ENCODE results near the gene TMEM39A. TPM values are rescaled to one million over a fixed set of nuclear protein-coding genes. Genes with fewer than 3 reads are reported as not detected.

Gene TMEM39A
- total and polyA plus RNA-seq, 7 donors: 1.4 to 48.5 (median 14.8) TPM

DNA sequence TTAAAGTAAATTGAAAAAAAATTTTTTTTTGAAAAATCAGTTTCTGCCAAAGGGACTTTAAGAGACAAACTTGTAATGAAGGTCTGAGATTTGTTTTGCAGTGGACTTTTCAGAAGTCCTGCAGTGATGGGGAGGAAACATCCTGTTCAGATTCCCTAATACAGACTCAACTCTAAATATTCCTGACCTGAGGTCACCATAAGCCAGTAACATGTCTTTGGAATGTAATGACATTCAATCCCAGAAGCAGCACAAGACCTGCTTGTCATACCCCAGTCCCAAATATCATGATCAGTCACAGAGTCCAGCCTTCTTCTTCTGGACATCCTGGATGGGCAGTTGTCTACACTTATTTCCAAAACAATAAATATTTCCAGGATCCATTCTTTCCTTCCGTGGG, 53.6 kb downstream of the TMEM39A start:
- TF ChIP-seq EP300 (IDR thresholded peaks at IDR 0.05) (no peak), POLR2AphosphoS5 (IDR thresholded peaks at IDR 0.05) (no peak), POLR2A (IDR thresholded peaks at IDR 0.05) (no peak), CTCF (IDR thresholded peaks at IDR 0.05) (no peak)
- no peaks in the 10 kb centered on the region for H3K9me3 ChIP-seq
- no peak overlapping the region for H3K27ac ChIP-seq
- H3K36me3 ChIP-seq: peaks cover 0 to 38% (median 15%) of the 10 kb centered on the region in 4 donors
- H3K4me1 ChIP-seq: no peaks in the 10 kb centered on the region
- H3K27me3 ChIP-seq: no peaks in the 10 kb centered on the region
- DNase-seq: no peak
- intact Hi-C loops (cut with DNase I): no loop called here
- H3K4me3 ChIP-seq: no peak overlapping the region
- 90 to 95% methylated on average over 1 of the region's 1 CpG for WGBS, 2 donors

- Histone ChIP-seq H3K4me1 (no peaks in the 10 kb centered on the region), H3K9me3 (no peaks in the 10 kb centered on the region), H3K4me3 (no peak overlapping the region), H3K36me3 (peaks cover 0 to 24% (median 6%) of the 10 kb centered on the region in 4 donors), H3K27me3 (no peaks in the 10 kb centered on the region), H3K27ac (no peak overlapping the region)
- DNase-seq: no peak
- intact Hi-C loops (cut with DNase I): no loop called here
- 81 to 92% methylated on average over 3 of the region's 3 CpGs for WGBS, 2 donors
- TF ChIP-seq POLR2A (IDR thresholded peaks at IDR 0.05) (no peak), CTCF (IDR thresholded peaks at IDR 0.05) (no peak), POLR2AphosphoS5 (IDR thresholded peaks at IDR 0.05) (no peak), EP300 (IDR thresholded peaks at IDR 0.05) (no peak)
Measured at GRCh38 chr3:119408243-119408950, 55.0 kb downstream of the TMEM39A start.

DNA sequence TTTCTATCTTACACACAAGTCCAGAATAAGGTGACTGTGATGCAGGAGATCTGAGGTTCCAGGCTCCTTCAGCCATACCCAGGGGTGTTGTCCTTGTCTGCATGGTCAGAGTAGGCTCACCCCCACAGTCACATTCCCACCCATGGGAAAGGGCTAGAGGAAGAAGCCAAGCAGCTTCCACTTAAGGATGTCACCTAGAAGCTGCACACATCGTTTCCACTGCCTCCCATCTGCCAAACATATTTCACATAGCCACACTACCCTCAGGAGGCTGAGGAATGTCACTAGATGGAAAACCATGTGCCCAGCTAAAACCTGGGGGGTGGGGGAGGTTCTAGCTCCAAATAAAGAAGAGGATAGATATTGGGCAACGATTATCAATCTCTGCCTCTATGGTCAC, 58.1 kb downstream of the TMEM39A start:
- Histone ChIP-seq H3K36me3 (peaks cover 0 to 28% (median 7%) of the 10 kb centered on the region in 4 donors), H3K4me1 (no peaks in the 10 kb centered on the region), H3K27ac (no peak overlapping the region), H3K9me3 (no peaks in the 10 kb centered on the region), H3K4me3 (no peak overlapping the region), H3K27me3 (no peaks in the 10 kb centered on the region)
- intact Hi-C loops (cut with DNase I): no loop called here
- TF ChIP-seq EP300 (IDR thresholded peaks at IDR 0.05): no peak
- no peak for TF ChIP-seq POLR2A (IDR thresholded peaks at IDR 0.05)
- no peak for TF ChIP-seq POLR2AphosphoS5 (IDR thresholded peaks at IDR 0.05)
- no peak for TF ChIP-seq CTCF (IDR thresholded peaks at IDR 0.05)
- DNase-seq: no peak
- WGBS, 2 donors: 78 to 92% methylated on average over 2 of the region's 2 CpGs

- Histone ChIP-seq H3K4me1 (no peaks in the 10 kb centered on the region), H3K4me3 (no peak overlapping the region), H3K27ac (no peak overlapping the region), H3K36me3 (peaks cover 0 to 38% (median 5%) of the 10 kb centered on the region in 4 donors), H3K9me3 (no peaks in the 10 kb centered on the region), H3K27me3 (no peaks in the 10 kb centered on the region)
- intact Hi-C loops (cut with DNase I): no loop called here
- 83 to 94% methylated on average over 1 of the region's 1 CpG for WGBS, 2 donors
- no peak for TF ChIP-seq POLR2AphosphoS5 (IDR thresholded peaks at IDR 0.05)
- no peak for TF ChIP-seq EP300 (IDR thresholded peaks at IDR 0.05)
- TF ChIP-seq POLR2A (IDR thresholded peaks at IDR 0.05): no peak
- TF ChIP-seq CTCF (IDR thresholded peaks at IDR 0.05): no peak
- DNase-seq: no peak
Measured at GRCh38 chr3:119403201-119403600, 60.2 kb downstream of the TMEM39A start.

DNA sequence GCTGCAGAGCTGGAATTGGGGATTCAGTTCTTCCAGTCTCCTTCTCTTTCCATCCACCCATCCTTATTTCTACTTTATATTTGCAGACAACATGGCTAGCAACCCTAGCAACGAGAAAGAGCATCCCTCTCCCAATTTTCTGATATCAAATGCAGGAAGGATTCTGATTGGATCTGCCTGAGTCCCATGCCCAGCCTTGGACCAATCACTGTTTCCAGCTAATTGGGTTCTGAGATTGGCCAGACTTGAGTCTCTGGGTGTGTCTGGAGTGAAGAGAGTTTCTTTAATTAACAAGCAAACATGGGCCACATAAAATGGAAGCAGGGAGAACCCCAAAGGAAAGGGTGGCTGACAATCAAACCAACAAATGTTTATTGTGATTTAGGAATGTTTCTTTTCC, 60.6 kb downstream of the TMEM39A start:
- no peaks in the 10 kb centered on the region for H3K27me3 ChIP-seq
- H3K4me3 ChIP-seq: no peak overlapping the region
- DNase-seq: no peak
- no peaks in the 10 kb centered on the region for H3K4me1 ChIP-seq
- no peaks in the 10 kb centered on the region for H3K9me3 ChIP-seq
- H3K27ac ChIP-seq: no peak overlapping the region
- no peak for TF ChIP-seq POLR2AphosphoS5 (IDR thresholded peaks at IDR 0.05)
- TF ChIP-seq CTCF (IDR thresholded peaks at IDR 0.05): no peak
- H3K36me3 ChIP-seq: peaks cover 0 to 43% (median 5%) of the 10 kb centered on the region in 4 donors
- 59 to 87% methylated on average over 1 of the region's 1 CpG for WGBS, 2 donors
- intact Hi-C loops (cut with DNase I): no loop called here
